Stimulated activated memory B cell treated with anti-CD40 and anti-IgM and Interleukin-4, amounts not matched to agents 10 μg/mL and 1 μg/mL and 100 μg/mL, for 72 hours (primary cell): ENCODE measurements around the gene RNF213.

ENCODE experiments used
- ATAC-seq: fragments of 150-1000 bp; cut with Tn5 transposase; 2 replicates; pipeline ENCODE4 v1.10.0; 2021
- H3K27ac Mint-ChIP-seq: one replicate; pipeline ENCODE4 v1.8.0; 2022; ENCODE audit warnings: mild to moderate bottlenecking, mixed read lengths
- H3K27me3 Mint-ChIP-seq: one replicate; pipeline ENCODE4 v1.8.0; 2022; ENCODE audit warnings: mixed read lengths
- H3K36me3 Mint-ChIP-seq: one replicate; pipeline ENCODE4 v1.8.0; 2022; ENCODE audit warnings: mixed read lengths
- H3K4me1 Mint-ChIP-seq: one replicate; pipeline ENCODE4 v1.8.0; 2022; ENCODE audit warnings: mixed read lengths
- H3K4me3 Mint-ChIP-seq: one replicate; pipeline ENCODE4 v1.8.0; 2022; ENCODE audit warnings: mild to moderate bottlenecking, moderate library complexity, mixed read lengths
- H3K9me3 Mint-ChIP-seq: one replicate; pipeline ENCODE4 v1.8.0; 2022; ENCODE audit warnings: mixed read lengths

The RNF213 gene

DNA sequence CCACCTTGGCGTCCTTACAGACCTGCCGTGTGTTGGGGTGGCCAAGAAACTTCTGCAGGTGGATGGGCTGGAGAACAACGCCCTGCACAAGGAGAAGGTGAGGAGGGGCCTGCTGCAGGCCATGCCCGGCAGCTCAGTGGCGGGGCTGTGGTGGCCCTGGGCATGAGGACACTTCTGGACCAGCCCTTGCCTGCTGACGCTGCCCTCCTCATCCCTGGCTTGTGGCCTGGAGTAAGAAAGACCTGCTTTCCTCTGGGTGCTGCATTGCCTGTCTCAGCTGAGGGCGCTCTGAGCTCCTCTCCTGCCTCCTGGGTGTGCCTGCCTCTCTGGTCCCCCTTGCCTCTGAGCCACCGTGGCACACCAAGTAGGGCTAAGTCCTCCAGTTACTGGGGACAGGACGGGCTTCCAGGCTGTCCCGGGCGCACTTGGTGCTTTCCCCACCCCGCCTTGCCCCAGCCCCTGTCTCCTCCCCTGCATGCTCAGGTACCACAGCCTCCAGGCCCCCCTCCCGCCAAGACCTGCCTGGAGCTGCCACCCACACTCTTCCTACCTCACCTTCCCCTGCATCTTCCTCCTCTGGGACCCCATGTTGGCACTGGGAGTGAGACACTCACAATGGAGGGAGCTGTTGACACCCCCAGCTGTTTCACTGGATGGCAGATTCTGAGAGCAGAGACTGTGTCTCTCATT, 163.0 kb downstream of the RNF213 start:
- peaks cover 10% of the 10 kb centered on the region for H3K36me3 Mint-ChIP-seq
- H3K27me3 Mint-ChIP-seq: no peaks in the 10 kb centered on the region
- no peak for ATAC-seq
- H3K4me1 Mint-ChIP-seq: peaks cover 38% of the 10 kb centered on the region
- no peak overlapping the region for H3K4me3 Mint-ChIP-seq
- peak overlapping the region; percentile 8 for H3K27ac Mint-ChIP-seq
- no peaks in the 10 kb centered on the region for H3K9me3 Mint-ChIP-seq

DNA sequence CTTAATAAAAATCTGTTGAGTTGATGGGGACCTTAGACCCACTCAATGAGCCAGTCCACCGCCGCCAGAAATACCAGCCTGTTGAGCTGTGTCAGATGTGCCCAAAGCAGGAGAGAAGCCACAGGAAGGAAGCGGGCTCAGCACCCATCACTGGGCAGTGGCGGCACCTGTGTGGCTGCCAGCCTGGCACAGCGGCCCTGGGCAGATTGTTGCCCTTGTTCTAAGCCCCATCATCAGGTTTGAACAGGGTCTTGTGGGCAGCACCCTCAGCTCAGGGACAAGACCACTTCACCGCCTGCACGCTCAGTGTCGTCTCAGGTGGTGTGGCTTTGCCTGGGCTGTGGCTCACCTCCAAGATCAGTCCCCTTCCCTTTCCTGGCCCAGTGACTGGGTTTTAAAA, 163.6 kb downstream of the RNF213 start:
- no peaks in the 10 kb centered on the region for H3K27me3 Mint-ChIP-seq
- peak overlapping the region; percentile 8 for H3K27ac Mint-ChIP-seq
- no peak overlapping the region for H3K4me3 Mint-ChIP-seq
- ATAC-seq: no peak
- peaks cover 38% of the 10 kb centered on the region for H3K4me1 Mint-ChIP-seq
- H3K9me3 Mint-ChIP-seq: no peaks in the 10 kb centered on the region
- peaks cover 8% of the 10 kb centered on the region for H3K36me3 Mint-ChIP-seq

DNA sequence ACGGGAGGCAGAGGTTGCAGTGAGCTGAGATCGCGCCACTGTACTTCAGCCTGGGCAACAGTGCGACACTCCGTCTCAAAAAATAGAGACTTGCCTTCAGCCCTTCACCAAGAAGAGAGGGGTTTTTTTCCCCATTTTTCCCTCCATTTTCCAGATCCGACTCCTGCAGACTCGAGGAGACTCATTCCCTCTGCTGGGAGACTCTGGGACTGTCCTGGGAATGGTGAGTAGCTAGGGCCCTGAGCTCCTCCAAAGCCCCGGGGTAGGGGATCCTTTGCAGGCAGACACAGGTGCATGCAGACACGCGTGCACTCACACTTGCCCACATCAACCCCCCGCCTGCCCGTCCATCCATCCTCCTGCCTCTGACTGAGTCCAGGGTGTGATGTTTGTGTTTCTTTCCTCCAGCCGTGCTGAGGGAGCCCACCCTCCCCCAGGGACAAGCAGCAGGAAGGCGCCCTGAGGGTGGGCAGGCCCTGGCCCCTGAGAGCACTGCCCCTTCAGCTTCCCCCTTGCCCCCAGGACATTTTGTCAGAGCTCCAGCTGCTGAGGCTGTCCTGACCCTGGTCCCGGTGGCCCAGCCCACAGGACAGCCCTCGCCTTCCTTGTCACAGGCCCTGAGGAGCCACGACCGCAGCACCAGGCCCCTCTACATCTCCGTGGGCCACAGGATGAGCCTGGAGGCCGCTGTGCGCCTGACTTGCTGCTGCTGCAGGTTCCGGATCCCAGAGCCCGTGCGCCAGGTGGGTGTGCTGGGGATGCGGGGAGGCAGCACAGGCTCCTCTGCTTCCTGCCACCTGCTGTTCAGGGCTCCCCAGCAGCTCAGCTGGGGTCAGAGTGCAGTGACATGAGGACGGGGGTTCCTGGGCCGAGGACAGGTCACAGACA, 164.5 kb downstream of the RNF213 start:
- Mint-ChIP-seq H3K4me3 (no peak overlapping the region), H3K27ac (no peak overlapping the region), H3K4me1 (peaks cover 32% of the 10 kb centered on the region), H3K27me3 (no peaks in the 10 kb centered on the region), H3K9me3 (no peaks in the 10 kb centered on the region), H3K36me3 (no peaks in the 10 kb centered on the region)
- ATAC-seq: no peak

DNA sequence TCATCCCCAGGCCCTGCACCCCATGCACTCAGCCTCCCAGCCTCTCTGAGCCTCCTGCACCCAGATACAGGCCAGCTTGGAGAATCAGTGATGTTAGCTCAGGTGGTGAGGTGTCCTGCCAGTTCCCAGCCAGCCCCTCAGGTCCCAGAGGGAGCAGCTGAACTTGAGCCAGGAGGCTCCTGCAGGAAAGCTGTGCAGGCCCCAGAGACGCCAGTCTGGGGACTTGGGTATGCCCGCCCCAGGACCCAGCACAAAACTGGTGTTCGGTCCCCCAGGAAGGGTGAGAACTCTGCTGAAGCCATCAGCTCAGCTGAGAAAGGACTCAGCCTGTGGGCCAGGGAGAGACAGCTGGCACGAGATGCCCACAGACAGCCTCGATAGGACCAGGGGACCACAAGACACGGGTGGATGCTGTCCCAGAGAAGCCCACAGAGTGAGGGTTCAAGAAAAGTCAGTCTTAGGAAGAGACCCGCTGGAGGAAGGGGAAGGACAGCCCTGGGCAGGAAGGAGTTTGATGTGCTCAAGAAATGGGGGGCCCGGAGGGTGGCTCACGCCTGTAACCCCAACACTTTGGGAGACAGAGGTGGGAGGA, 165.3 kb downstream of the RNF213 start:
- no peak for ATAC-seq

DNA sequence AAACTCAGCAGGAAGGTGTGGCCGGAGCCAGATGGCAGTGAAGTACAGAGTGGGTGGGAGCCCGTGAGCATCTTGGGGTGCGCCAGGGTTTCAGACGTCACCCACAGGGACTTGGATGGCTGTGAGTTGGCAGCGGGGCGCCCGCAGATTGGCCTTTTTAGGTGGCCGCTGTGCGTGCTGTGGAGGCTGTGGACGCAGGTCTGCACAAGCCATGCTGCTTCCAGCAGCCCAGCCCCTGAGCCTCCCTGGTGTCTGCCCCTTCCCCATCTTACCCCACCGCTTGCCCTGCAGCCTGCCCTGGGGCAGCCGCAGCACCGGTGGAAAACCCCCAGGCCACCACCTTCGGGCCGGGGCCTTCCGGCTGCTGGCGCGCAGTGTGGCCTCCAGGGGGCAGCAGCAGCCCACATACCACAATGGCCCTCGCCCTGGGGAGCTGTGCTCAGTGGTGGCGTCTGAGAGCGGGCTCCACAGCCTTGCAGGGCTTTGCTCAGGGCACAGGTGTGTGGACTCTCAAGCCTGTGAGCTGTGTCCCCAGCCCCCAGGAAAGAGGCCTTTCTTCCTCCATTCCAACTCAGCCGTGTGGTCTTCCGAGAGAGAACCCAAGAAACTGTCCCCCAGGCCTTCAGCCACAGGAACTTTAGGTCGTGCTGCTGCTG, 166.1 kb downstream of the RNF213 start:
- H3K4me3 Mint-ChIP-seq: no peak overlapping the region
- H3K4me1 Mint-ChIP-seq: peaks cover 32% of the 10 kb centered on the region
- no peaks in the 10 kb centered on the region for H3K9me3 Mint-ChIP-seq
- no peaks in the 10 kb centered on the region for H3K27me3 Mint-ChIP-seq
- ATAC-seq: peak; percentile 94
- no peaks in the 10 kb centered on the region for H3K36me3 Mint-ChIP-seq
- peak overlapping the region; percentile 27 for H3K27ac Mint-ChIP-seq

More for the DNA sequence above, 165.3 kb downstream of the RNF213 start:
- no peaks in the 10 kb centered on the region for H3K9me3 Mint-ChIP-seq
- no peaks in the 10 kb centered on the region for H3K36me3 Mint-ChIP-seq
- H3K4me3 Mint-ChIP-seq: no peak overlapping the region
- peaks cover 32% of the 10 kb centered on the region for H3K4me1 Mint-ChIP-seq
- no peaks in the 10 kb centered on the region for H3K27me3 Mint-ChIP-seq
- no peak overlapping the region for H3K27ac Mint-ChIP-seq

DNA sequence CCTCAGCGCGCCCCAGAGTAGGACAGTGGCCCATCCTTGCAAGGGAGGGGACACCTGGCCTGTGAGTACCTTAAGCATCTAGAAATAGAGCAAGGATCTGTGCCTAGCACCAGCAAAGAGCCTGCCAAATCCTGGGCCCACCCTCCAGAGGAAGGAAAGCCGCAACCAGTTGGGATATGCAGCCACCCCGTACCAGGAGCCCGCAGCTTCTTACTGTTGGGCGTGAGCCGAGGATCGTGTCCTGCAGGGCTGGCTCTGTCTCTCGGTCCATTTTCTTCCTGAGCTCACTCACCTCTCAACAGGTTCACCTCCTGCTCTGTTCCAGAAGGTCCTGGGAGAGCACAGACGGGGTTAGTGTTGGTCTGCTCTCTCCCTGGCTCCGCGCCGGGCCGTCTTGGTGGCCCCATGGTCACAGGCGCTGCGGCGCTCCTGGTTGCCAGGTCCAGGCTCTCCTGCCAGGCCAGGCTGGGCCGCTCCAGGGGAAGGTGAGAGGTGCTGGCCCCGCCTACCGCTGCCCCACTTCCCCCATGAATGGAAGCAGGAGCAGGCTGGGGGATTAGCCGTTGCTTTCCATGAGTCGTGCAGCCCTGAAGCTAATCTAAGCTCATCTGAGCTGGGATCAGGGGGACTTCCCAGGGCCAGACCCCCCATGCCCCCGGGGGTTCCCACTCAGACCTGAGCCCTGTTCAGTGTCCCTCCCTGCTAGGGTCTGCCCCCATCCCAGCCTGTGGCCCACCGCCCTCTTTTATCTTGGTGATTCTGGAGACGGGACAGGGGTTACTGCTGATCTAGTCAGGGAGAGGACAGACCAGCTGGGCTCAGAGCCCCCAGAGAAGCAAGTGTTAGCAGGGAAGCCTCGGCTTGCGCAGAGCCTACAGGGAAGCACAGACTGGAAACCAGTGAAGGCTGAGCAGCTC, 167.0 kb downstream of the RNF213 start:
- Mint-ChIP-seq H3K27ac (peak overlapping the region; percentile 27), H3K4me1 (peaks cover 32% of the 10 kb centered on the region), H3K9me3 (no peaks in the 10 kb centered on the region), H3K4me3 (no peak overlapping the region), H3K36me3 (no peaks in the 10 kb centered on the region), H3K27me3 (no peaks in the 10 kb centered on the region)
- ATAC-seq: no peak

DNA sequence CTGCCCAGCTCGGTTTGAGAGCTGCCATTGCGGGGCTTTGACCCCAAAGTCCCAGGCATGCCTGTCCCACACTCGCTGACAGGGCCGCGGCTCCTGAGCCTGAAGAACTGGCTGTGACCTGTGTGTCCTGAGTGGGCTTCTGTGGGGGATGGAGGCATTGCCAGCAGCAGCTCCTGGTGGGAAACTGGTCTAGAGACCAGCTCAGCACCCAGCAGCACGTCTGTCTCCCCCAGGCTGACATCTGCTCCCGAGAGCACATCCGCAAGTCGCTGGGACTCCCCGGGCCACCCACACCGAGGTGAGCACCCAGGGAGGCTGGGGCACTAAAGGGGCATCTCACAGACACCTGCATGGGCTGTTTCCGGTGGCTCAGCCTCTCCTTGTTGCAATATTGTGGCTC, 167.7 kb downstream of the RNF213 start:
- Mint-ChIP-seq H3K36me3 (no peaks in the 10 kb centered on the region), H3K27me3 (no peaks in the 10 kb centered on the region), H3K4me3 (no peak overlapping the region), H3K27ac (no peak overlapping the region), H3K4me1 (peaks cover 32% of the 10 kb centered on the region), H3K9me3 (no peaks in the 10 kb centered on the region)
- ATAC-seq: no peak

DNA sequence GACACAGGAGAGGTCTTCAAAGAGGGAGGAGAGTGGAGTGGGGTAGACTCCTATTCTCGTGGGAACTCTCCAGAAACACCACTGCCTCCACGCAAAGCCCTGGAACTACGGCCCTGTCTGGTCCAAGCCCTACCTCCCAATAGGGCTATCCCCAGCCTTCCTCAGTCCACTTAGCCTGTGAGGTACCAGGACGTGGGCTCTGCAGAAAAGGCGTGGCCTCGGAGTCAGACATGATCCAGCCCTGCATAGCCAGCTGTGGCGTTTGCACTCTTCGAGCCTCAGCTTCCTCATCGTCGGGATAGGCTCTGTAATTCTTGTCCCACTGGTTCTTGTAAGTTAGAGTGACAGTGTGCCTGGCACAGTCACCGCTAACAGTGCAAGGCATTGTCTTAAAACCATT, 168.1 kb downstream of the RNF213 start:
- Mint-ChIP-seq H3K4me3 (no peak overlapping the region), H3K27ac (no peak overlapping the region), H3K27me3 (no peaks in the 10 kb centered on the region), H3K4me1 (peaks cover 30% of the 10 kb centered on the region), H3K9me3 (no peaks in the 10 kb centered on the region), H3K36me3 (no peaks in the 10 kb centered on the region)
- no peak for ATAC-seq

DNA sequence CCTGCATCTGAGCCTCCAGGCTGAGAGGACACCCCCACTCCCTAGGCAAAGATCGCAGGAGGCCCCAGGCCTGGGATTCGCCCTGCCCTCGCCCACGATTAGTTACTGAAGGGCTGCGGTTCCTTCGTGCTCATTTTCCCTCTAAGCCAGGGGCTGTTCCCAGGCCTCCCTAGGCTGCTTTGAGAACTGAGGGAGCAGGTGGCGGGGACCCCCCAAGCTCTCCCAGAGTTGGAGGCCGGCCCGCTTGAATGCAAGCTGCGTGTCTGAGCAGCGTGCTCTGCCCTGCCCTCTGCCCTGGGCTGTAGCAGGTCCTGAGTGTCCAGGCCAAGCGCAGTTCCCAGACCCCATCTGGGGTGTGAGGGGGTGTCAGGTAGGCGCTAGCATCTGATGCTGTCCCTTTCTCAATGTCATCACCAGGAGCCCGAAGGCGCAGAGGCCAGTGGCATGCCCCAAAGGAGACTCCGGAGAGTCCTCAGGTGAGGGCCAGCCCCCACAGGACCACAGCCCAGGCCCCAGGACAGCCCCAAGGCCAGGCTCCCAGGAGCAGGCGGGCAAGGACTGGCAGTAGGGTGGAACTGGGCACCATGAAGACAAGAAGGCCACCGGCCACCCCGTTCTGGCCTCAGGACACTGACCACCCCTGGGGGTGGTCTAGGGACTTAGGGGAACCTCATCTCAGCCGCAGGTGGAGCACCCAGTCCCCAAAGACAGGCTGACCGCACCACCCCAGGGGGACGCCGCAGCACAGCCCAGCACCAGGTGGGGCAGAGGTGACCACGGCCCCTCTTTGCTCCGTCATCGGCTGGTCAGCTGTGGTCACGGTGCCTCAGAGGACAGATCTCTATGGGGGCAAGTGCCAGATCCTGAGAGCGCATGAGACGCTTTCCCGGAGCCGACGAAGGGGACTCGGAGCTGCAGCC, 169.0 kb downstream of the RNF213 start:
- no peak for ATAC-seq
- Mint-ChIP-seq H3K9me3 (no peaks in the 10 kb centered on the region), H3K4me3 (no peak overlapping the region), H3K27ac (no peak overlapping the region), H3K4me1 (peaks cover 25% of the 10 kb centered on the region), H3K36me3 (no peaks in the 10 kb centered on the region), H3K27me3 (no peaks in the 10 kb centered on the region)

DNA sequence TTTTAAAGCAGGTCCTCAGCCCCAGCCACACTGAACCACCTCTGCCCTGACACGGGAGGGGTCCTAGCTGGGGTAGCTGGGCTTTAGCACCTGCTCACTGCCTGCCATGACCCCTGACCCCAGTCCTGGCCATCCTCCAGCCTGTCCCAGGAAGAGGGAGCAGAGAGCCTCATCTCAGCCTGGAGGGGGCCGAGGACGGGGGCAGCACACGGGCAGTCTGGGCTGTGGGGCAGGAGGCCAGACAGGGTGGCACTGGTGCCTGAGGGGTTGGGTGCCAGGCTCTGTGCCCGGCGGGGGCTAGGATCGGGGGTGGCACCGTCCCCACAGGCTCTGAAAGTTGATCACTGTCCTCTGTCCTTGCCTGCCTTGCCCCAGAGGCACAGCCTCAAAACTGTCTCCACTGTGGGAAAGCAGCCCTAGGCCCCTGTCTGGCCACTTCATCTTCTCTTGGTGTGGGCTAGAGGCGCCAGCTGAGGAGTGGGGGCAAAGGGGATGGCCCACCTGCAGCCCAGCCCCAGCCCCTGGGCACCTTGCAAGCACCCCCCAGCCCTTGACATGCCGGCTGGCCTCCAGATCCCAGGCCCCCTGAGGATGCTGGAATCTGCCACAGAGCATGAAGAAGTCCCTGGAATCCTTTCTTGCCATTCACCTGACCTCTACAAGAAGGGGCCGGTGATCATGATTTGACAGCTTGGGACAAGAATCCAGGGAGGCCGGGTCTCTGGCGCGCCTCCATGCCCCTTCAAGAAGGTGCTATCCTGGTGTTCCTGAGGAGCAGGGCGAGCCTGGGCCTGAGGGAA, 170.0 kb downstream of the RNF213 start:
- H3K9me3 Mint-ChIP-seq: no peaks in the 10 kb centered on the region
- H3K36me3 Mint-ChIP-seq: no peaks in the 10 kb centered on the region

DNA sequence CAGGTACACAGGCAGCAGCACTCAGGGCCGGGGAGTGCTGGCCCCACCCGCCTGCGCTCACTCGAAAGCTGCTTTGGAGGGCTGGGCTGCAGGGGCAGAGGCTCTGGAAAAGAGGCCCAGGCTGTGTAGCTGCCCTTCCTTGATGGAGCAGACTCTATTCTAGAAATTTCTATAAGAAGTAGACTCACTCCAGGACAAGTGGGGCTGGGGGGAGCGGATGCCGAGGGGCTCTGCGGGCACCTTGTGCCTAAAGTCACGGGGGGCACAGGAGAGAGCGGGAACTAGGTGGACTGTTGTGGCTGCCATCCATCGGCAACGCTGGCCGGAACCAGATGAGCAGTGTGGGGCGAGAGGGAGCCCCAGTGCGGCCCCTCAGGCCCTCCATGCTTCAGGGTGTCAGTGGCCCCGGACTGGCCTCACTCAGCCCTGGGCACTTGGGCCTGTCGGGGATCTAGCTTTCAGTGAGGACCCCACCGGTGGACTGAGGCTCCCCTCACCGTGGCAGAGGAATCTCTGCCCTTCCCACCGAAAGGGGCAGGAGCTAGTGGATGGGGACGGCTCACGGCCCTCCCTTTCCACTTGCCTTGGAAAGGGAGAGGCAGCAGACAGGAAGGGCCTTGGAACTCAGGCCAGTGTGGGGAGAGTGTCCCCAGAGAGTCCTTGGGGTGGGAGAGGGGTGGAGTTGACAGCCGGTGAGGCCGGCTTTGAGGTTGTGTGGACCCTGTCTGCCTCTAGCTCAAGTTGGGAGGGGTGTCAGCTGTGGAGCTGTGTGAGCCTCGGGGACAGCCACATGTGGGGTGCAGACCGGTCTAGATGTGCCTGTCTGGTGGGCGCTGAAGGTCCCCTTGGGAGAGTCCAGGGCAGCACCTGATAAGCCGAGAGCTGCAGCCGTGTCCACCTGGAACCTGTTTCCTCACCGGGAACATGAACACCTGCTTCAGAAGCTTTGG, 170.9 kb downstream of the RNF213 start:
- no peaks in the 10 kb centered on the region for H3K27me3 Mint-ChIP-seq
- H3K27ac Mint-ChIP-seq: no peak overlapping the region
- peaks cover 4% of the 10 kb centered on the region for H3K9me3 Mint-ChIP-seq
- ATAC-seq: no peak
- H3K4me3 Mint-ChIP-seq: no peak overlapping the region
- H3K36me3 Mint-ChIP-seq: peaks cover 6% of the 10 kb centered on the region
- peaks cover 9% of the 10 kb centered on the region for H3K4me1 Mint-ChIP-seq

More for the DNA sequence above, 170.0 kb downstream of the RNF213 start:
- Mint-ChIP-seq H3K4me3 (no peak overlapping the region), H3K4me1 (peaks cover 18% of the 10 kb centered on the region), H3K27me3 (no peaks in the 10 kb centered on the region), H3K27ac (no peak overlapping the region)
- no peak for ATAC-seq

DNA sequence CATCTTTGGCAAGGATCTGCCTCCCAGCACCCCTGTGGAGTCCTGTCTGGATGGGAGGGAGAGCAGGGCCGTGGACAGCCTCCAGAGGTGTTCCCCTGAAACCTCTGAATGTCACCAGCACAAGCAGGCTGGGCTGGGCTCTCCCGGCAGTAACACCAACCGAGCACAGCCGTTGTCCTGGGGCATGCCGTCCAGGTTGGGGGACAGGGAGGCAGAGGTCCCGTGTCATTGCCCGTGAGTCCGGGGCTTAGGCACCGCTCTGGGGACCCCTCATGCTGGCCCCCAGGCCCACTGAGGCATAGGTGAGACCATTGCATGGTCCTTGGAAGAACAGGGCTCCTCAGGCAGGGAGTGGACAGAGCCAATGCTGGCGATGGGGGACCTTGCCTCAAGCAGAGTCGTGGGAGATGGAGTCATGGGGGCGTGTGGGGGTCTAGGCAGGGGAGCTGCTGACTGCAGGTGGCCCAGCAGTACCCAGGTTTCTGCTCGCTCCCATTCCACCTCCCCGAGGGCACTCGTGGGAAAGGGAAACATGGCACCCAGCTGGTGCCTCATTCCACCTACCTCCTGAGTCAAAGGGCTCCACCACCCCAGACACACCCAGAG, 171.8 kb downstream of the RNF213 start:
- Mint-ChIP-seq H3K27me3 (no peaks in the 10 kb centered on the region), H3K4me3 (no peak overlapping the region), H3K4me1 (no peaks in the 10 kb centered on the region), H3K27ac (no peak overlapping the region), H3K9me3 (peaks cover 4% of the 10 kb centered on the region), H3K36me3 (peaks cover 10% of the 10 kb centered on the region)
- no peak for ATAC-seq
